Skeletal muscle cell (primary cell): ENCODE measurements around the gene HVCN1.
"Not testable (repeated sequence)": the region's sequence is repeated elsewhere in the genome, so short reads cannot be mapped to it uniquely, and the experiment has no call there.

ENCODE experiments used
- DNase-seq: peaks from one replicate; pipeline ENCODE4 v3.0.0-alpha.2; 2010; ENCODE audit warnings: low read depth
- H3K4me3 ChIP-seq: 2 replicates; pipeline ENCODE4 v1.5.1; 2011; ENCODE audit warnings: low read depth, mild to moderate bottlenecking, control low read depth, low read length, moderate library complexity

The HVCN1 gene

GRCh38 chr12:110688446-110689280 is at the start of gene HVCN1:
Gene HVCN1 (minus strand): TSS chr12:110689115. CDS start chr12:110683245, 5,870 bp downstream.
- peak within 1 kb of the TSS; percentile 52 for H3K4me3 ChIP-seq
- no peak for DNase-seq

GRCh38 chr12:110737532-110737931 is 48.6 kb upstream of the HVCN1 start:
- H3K4me3 ChIP-seq: no peak overlapping the region
- DNase-seq: no peak

- H3K4me3 ChIP-seq, DNase-seq: not testable (repeated sequence)
Observed at GRCh38 chr12:110737016-110737415, 48.1 kb upstream of the HVCN1 start.

- no peak overlapping the region for H3K4me3 ChIP-seq
- no peak for DNase-seq
Observed at GRCh38 chr12:110733900-110734299, 45.0 kb upstream of the HVCN1 start.

- no peak overlapping the region for H3K4me3 ChIP-seq
- DNase-seq: no peak
Observed at GRCh38 chr12:110733089-110733715, 44.3 kb upstream of the HVCN1 start.

GRCh38 chr12:110732572-110732971 is 43.7 kb upstream of the HVCN1 start:
- DNase-seq: no peak
- no peak overlapping the region for H3K4me3 ChIP-seq

GRCh38 chr12:110731479-110731878 is 42.6 kb upstream of the HVCN1 start:
- DNase-seq: no peak
- no peak overlapping the region for H3K4me3 ChIP-seq

- no peak for DNase-seq
Observed at GRCh38 chr12:110728628-110729027, 39.7 kb upstream of the HVCN1 start.

GRCh38 chr12:110726708-110727369 is 37.9 kb upstream of the HVCN1 start:
- DNase-seq: no peak
- H3K4me3 ChIP-seq: no peak overlapping the region

More at GRCh38 chr12:110728628-110729027, 39.7 kb upstream of the HVCN1 start:
- H3K4me3 ChIP-seq: no peak overlapping the region

GRCh38 chr12:110726028-110726427 is 37.1 kb upstream of the HVCN1 start:
- DNase-seq: no peak
- H3K4me3 ChIP-seq: no peak overlapping the region

GRCh38 chr12:110725267-110725666 is 36.4 kb upstream of the HVCN1 start:
- H3K4me3 ChIP-seq: no peak overlapping the region
- DNase-seq: no peak

GRCh38 chr12:110722892-110723291 is 34.0 kb upstream of the HVCN1 start:
- not testable (repeated sequence) for DNase-seq, H3K4me3 ChIP-seq

- DNase-seq: no peak
- no peak overlapping the region for H3K4me3 ChIP-seq
Observed at GRCh38 chr12:110721570-110721969, 32.7 kb upstream of the HVCN1 start.

GRCh38 chr12:110720516-110720915 is 31.6 kb upstream of the HVCN1 start:
- H3K4me3 ChIP-seq: no peak overlapping the region
- no peak for DNase-seq

- DNase-seq: no peak
- no peak overlapping the region for H3K4me3 ChIP-seq
Observed at GRCh38 chr12:110718222-110718908, 29.4 kb upstream of the HVCN1 start.

- DNase-seq: no peak
- H3K4me3 ChIP-seq: no peak overlapping the region
Observed at GRCh38 chr12:110717037-110717436, 28.1 kb upstream of the HVCN1 start.

- H3K4me3 ChIP-seq: no peak overlapping the region
Observed at GRCh38 chr12:110708917-110709316, 20.0 kb upstream of the HVCN1 start.

GRCh38 chr12:110705309-110705708 is 16.4 kb upstream of the HVCN1 start:
- DNase-seq: no peak
- H3K4me3 ChIP-seq: no peak overlapping the region

More at GRCh38 chr12:110708917-110709316, 20.0 kb upstream of the HVCN1 start:
- no peak for DNase-seq

- no peak overlapping the region for H3K4me3 ChIP-seq
- no peak for DNase-seq
Observed at GRCh38 chr12:110704750-110705149, 15.8 kb upstream of the HVCN1 start.

GRCh38 chr12:110704231-110704630 is 15.3 kb upstream of the HVCN1 start:
- DNase-seq: no peak
- no peak overlapping the region for H3K4me3 ChIP-seq
